GM23338 (cell line): ENCODE results near the gene ANKRD23. TPM values are rescaled to one million over a fixed set of nuclear protein-coding genes. Genes with fewer than 3 reads are reported as not detected.

ENCODE experiments used
- ATAC-seq: fragments of 200-7000 bp; cut with Tn5 transposase; 3 replicates; pipeline ENCODE4 v1.9.1; 2020
- DNase-seq: peaks from one replicate; pipeline ENCODE4 v3.0.0-alpha.2; 2015; ENCODE audit warnings: low spot score
- H2AFZ ChIP-seq: fragments of 200-600 bp; sonication (generic); 2 replicates; pipeline ENCODE4 v1.8.0; 2016; ENCODE audit warnings: antibody characterized with exemption, mild to moderate bottlenecking, moderate library complexity
- H3F3A ChIP-seq: fragments of 200-600 bp; sonication (generic); replicated peaks from 2 replicates; pipeline ENCODE4 v1.8.0; 2017; ENCODE audit warnings: antibody characterized with exemption, mixed run types, low read depth
- H3K27ac ChIP-seq: fragments of 200-600 bp; sonication (generic); 2 replicates; pipeline ENCODE4 v1.6.1; 2016; ENCODE audit warnings: low read depth
- H3K27me3 ChIP-seq: fragments of 200-600 bp; sonication (generic); 2 replicates; pipeline ENCODE4 v1.8.0; 2016; ENCODE audit warnings: mild to moderate bottlenecking, mixed run types, moderate library complexity; ENCODE audit not compliant: insufficient read depth
- H3K36me3 ChIP-seq: fragments of 200-600 bp; sonication (generic); 2 replicates; pipeline ENCODE4 v1.8.0; 2016; ENCODE audit warnings: mild to moderate bottlenecking; ENCODE audit not compliant: insufficient read depth
- H3K4me1 ChIP-seq: fragments of 200-600 bp; sonication (generic); 2 replicates; pipeline ENCODE4 v1.8.0; 2016; ENCODE audit warnings: mild to moderate bottlenecking, moderate library complexity; ENCODE audit not compliant: insufficient read depth
- H3K4me2 ChIP-seq: fragments of 200-600 bp; sonication (generic); 2 replicates; pipeline ENCODE4 v1.7.1; 2017; ENCODE audit warnings: mixed run types
- H3K4me3 ChIP-seq: fragments of 200-600 bp; sonication (generic); 2 replicates; pipeline ENCODE4 v1.6.1; 2016; ENCODE audit warnings: mixed run types
- H3K79me2 ChIP-seq: fragments of 200-600 bp; sonication (generic); replicated peaks from 2 replicates; pipeline ENCODE4 v1.8.0; 2017; ENCODE audit warnings: mild to moderate bottlenecking; ENCODE audit not compliant: insufficient read depth
- H3K9me2 ChIP-seq: fragments of 200-600 bp; sonication (generic); 2 replicates; pipeline ENCODE4 v1.8.0; 2017; ENCODE audit not compliant: insufficient read depth
- H4K20me1 ChIP-seq: fragments of 200-600 bp; sonication (generic); replicated peaks from 2 replicates; pipeline ENCODE4 v1.8.0; 2017; ENCODE audit warnings: mild to moderate bottlenecking; ENCODE audit not compliant: insufficient read depth
- H3K27ac Mint-ChIP-seq: 2 replicates; pipeline ENCODE4 v1.8.0; 2020; ENCODE audit warnings: inconsistent platforms, mild to moderate bottlenecking, moderate library complexity, mixed read lengths
- H3K27me3 Mint-ChIP-seq: 3 replicates; pipeline ENCODE4 v1.8.0; 2022; ENCODE audit warnings: low read depth, mild to moderate bottlenecking, moderate library complexity, mixed read lengths, inconsistent platforms; ENCODE audit not compliant: insufficient read depth, poor library complexity
- H3K36me3 Mint-ChIP-seq: 3 replicates; pipeline ENCODE4 v1.8.0; 2021; ENCODE audit warnings: low read depth, mild to moderate bottlenecking, inconsistent platforms, moderate library complexity, mixed read lengths
- H3K4me1 Mint-ChIP-seq: 3 replicates; pipeline ENCODE4 v1.8.0; 2020; ENCODE audit warnings: mild to moderate bottlenecking, inconsistent platforms, mixed read lengths
- H3K4me3 Mint-ChIP-seq: 3 replicates; pipeline ENCODE4 v1.8.0; 2021; ENCODE audit warnings: moderate library complexity, mild to moderate bottlenecking, inconsistent platforms, mixed read lengths
- H3K9me3 Mint-ChIP-seq: 3 replicates; pipeline ENCODE4 v1.8.0; 2020; ENCODE audit warnings: moderate library complexity, mild to moderate bottlenecking, inconsistent platforms, mixed read lengths
- CREB1 ChIP-seq: fragments of 250-450 bp; sonication (Bioruptor Pico); IDR thresholded peaks from 2 replicates; pipeline ENCODE4 v1.5.0; 2020; ENCODE audit warnings: low read depth, mild to moderate bottlenecking, moderate library complexity
- EZH2 ChIP-seq: fragments of 200-600 bp; sonication (generic); IDR thresholded peaks from one replicate; pipeline ENCODE4 v1.8.0; 2017; ENCODE audit warnings: antibody characterized with exemption, mild to moderate bottlenecking, low read depth; ENCODE audit not compliant: unreplicated experiment
- EZH2phosphoT487 ChIP-seq: fragments of 200-600 bp; sonication (generic); IDR thresholded peaks from one replicate; pipeline ENCODE4 v1.8.1; 2018; ENCODE audit warnings: antibody characterized with exemption; ENCODE audit not compliant: unreplicated experiment
- JUNB ChIP-seq: IDR thresholded peaks from one replicate; pipeline ENCODE4 v1.6.1; 2016; ENCODE audit warnings: antibody characterized with exemption; ENCODE audit not compliant: unreplicated experiment
- NANOG ChIP-seq: IDR thresholded peaks from 2 replicates; pipeline ENCODE4 v1.6.1; 2016; ENCODE audit warnings: antibody characterized with exemption, borderline replicate concordance
- POLR2AphosphoS5 ChIP-seq: IDR thresholded peaks from 2 replicates; pipeline ENCODE4 v1.6.1; 2016; ENCODE audit warnings: antibody characterized with exemption, low read depth
- STAT1 ChIP-seq: IDR thresholded peaks from one replicate; pipeline ENCODE4 v1.6.1; 2016; ENCODE audit warnings: antibody characterized with exemption; ENCODE audit not compliant: unreplicated experiment
- ZNF114 ChIP-seq: fragments of 250-450 bp; sonication (Bioruptor Pico); IDR thresholded peaks from 2 replicates; pipeline ENCODE4 v1.5.0; 2020; ENCODE audit warnings: mild to moderate bottlenecking, moderate library complexity
- ZNF331 ChIP-seq: fragments of 250-450 bp; sonication (Bioruptor Pico); IDR thresholded peaks from 2 replicates; pipeline ENCODE4 v1.5.0; 2020; ENCODE audit warnings: low read depth, mild to moderate bottlenecking, moderate library complexity
- polyA plus RNA-seq: library from polyadenylated mRNA; unstranded; fragments of >200 nt; fragmentation: Nextera tagmentation; extraction: Ambion mirVana; gene quantifications from 2 replicates; pipeline ENCODE4 v1.2.1, GENCODE V29; 2016
- total RNA-seq: library from RNA; depleted of rRNA; stranded (reverse); fragments of >200 nt; shearing (Covaris generic); gene quantifications from 2 replicates; pipeline ENCODE4 v1.2.3, GENCODE V29; 2014
- TF ChIP-seq, protein P1 (sequence below): IDR thresholded peaks from one replicate; pipeline ENCODE4 v1.6.1; 2018; ENCODE audit warnings: antibody characterized with exemption; ENCODE audit not compliant: unreplicated experiment
- TF ChIP-seq, protein P2 (sequence below), 2 experiments: fragments of 200-600 bp in 1 of 2; sonication (generic) in 1 of 2; conservative IDR thresholded peaks; 2 replicates each; pipeline versions ENCODE4 v1.5.1 to v1.6.1; 2016 to 2017; ENCODE audit warnings: antibody characterized with exemption in 2 of 2, low read depth in 2 of 2, mild to moderate bottlenecking in 2 of 2, moderate library complexity in 1 of 2
- TF ChIP-seq, protein P3 (sequence below): fragments of 250-450 bp; sonication (Bioruptor Pico); IDR thresholded peaks from 2 replicates; pipeline ENCODE4 v1.5.0; 2020; ENCODE audit warnings: mild to moderate bottlenecking, moderate library complexity
- TF ChIP-seq, protein P4 (sequence below): IDR thresholded peaks from 2 replicates; pipeline ENCODE4 v1.6.1; 2016; ENCODE audit warnings: antibody characterized with exemption

ANKRD23 gene
- total and polyA plus RNA-seq, 2 experiments from 2014 or later = 4.0 to 5.0 TPM

DNA sequence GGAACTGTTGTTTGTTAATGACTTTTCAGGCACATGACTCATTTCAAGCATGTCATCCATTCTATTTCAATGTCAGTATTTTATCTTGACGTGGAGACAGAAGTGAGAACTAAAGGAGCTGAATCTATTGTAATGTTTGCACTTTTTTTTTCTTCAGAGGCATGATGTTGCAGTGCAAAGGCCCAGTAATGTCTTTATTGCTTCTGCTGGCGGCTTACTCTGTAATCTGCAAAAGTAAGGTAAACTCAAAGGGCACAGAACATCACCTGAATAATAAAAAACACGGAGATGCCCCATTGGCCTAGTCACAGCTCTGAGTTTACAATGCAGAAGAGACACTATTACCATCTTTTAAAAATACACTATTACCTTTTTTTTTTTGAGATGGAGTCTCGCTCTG, 30.2 kb downstream of the ANKRD23 start:
- H3K4me3 Mint-ChIP-seq = no peak overlapping the region
- Histone ChIP-seq H3K4me3 (no peak overlapping the region), H3F3A (peaks cover 6% of the 10 kb centered on the region; the same call in 1 of the 2 replicates), H3K27ac (no peak overlapping the region), H3K9me2 (no peaks in the 10 kb centered on the region), H3K79me2 (peaks cover 17% of the 10 kb centered on the region), H3K36me3 (no peaks in the 10 kb centered on the region), H3K4me2 (no peak overlapping the region), H4K20me1 (peaks cover 14% of the 10 kb centered on the region), H3K27me3 (no peaks in the 10 kb centered on the region), H2AFZ (no peak overlapping the region), H3K4me1 (peaks cover 19% of the 10 kb centered on the region)
- ATAC-seq = no peak
- TF ChIP-seq, protein P1, sequence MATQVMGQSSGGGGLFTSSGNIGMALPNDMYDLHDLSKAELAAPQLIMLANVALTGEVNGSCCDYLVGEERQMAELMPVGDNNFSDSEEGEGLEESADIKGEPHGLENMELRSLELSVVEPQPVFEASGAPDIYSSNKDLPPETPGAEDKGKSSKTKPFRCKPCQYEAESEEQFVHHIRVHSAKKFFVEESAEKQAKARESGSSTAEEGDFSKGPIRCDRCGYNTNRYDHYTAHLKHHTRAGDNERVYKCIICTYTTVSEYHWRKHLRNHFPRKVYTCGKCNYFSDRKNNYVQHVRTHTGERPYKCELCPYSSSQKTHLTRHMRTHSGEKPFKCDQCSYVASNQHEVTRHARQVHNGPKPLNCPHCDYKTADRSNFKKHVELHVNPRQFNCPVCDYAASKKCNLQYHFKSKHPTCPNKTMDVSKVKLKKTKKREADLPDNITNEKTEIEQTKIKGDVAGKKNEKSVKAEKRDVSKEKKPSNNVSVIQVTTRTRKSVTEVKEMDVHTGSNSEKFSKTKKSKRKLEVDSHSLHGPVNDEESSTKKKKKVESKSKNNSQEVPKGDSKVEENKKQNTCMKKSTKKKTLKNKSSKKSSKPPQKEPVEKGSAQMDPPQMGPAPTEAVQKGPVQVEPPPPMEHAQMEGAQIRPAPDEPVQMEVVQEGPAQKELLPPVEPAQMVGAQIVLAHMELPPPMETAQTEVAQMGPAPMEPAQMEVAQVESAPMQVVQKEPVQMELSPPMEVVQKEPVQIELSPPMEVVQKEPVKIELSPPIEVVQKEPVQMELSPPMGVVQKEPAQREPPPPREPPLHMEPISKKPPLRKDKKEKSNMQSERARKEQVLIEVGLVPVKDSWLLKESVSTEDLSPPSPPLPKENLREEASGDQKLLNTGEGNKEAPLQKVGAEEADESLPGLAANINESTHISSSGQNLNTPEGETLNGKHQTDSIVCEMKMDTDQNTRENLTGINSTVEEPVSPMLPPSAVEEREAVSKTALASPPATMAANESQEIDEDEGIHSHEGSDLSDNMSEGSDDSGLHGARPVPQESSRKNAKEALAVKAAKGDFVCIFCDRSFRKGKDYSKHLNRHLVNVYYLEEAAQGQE = no peak
- TF ChIP-seq STAT1 (no peak), CREB1 (CRISPR knock-in tag) (no peak), EZH2phosphoT487 (no peak), POLR2AphosphoS5 (no peak), EZH2 (no peak), ZNF114 (CRISPR knock-in tag) (no peak), NANOG (no peak), JUNB (no peak), ZNF331 (CRISPR knock-in tag) (no peak)
- TF ChIP-seq, protein P2, sequence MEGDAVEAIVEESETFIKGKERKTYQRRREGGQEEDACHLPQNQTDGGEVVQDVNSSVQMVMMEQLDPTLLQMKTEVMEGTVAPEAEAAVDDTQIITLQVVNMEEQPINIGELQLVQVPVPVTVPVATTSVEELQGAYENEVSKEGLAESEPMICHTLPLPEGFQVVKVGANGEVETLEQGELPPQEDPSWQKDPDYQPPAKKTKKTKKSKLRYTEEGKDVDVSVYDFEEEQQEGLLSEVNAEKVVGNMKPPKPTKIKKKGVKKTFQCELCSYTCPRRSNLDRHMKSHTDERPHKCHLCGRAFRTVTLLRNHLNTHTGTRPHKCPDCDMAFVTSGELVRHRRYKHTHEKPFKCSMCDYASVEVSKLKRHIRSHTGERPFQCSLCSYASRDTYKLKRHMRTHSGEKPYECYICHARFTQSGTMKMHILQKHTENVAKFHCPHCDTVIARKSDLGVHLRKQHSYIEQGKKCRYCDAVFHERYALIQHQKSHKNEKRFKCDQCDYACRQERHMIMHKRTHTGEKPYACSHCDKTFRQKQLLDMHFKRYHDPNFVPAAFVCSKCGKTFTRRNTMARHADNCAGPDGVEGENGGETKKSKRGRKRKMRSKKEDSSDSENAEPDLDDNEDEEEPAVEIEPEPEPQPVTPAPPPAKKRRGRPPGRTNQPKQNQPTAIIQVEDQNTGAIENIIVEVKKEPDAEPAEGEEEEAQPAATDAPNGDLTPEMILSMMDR (conservative IDR thresholded peaks at IDR 0.05; ENCODE audit: low read depth in 2 of 2) = no peak
- TF ChIP-seq, protein P3, sequence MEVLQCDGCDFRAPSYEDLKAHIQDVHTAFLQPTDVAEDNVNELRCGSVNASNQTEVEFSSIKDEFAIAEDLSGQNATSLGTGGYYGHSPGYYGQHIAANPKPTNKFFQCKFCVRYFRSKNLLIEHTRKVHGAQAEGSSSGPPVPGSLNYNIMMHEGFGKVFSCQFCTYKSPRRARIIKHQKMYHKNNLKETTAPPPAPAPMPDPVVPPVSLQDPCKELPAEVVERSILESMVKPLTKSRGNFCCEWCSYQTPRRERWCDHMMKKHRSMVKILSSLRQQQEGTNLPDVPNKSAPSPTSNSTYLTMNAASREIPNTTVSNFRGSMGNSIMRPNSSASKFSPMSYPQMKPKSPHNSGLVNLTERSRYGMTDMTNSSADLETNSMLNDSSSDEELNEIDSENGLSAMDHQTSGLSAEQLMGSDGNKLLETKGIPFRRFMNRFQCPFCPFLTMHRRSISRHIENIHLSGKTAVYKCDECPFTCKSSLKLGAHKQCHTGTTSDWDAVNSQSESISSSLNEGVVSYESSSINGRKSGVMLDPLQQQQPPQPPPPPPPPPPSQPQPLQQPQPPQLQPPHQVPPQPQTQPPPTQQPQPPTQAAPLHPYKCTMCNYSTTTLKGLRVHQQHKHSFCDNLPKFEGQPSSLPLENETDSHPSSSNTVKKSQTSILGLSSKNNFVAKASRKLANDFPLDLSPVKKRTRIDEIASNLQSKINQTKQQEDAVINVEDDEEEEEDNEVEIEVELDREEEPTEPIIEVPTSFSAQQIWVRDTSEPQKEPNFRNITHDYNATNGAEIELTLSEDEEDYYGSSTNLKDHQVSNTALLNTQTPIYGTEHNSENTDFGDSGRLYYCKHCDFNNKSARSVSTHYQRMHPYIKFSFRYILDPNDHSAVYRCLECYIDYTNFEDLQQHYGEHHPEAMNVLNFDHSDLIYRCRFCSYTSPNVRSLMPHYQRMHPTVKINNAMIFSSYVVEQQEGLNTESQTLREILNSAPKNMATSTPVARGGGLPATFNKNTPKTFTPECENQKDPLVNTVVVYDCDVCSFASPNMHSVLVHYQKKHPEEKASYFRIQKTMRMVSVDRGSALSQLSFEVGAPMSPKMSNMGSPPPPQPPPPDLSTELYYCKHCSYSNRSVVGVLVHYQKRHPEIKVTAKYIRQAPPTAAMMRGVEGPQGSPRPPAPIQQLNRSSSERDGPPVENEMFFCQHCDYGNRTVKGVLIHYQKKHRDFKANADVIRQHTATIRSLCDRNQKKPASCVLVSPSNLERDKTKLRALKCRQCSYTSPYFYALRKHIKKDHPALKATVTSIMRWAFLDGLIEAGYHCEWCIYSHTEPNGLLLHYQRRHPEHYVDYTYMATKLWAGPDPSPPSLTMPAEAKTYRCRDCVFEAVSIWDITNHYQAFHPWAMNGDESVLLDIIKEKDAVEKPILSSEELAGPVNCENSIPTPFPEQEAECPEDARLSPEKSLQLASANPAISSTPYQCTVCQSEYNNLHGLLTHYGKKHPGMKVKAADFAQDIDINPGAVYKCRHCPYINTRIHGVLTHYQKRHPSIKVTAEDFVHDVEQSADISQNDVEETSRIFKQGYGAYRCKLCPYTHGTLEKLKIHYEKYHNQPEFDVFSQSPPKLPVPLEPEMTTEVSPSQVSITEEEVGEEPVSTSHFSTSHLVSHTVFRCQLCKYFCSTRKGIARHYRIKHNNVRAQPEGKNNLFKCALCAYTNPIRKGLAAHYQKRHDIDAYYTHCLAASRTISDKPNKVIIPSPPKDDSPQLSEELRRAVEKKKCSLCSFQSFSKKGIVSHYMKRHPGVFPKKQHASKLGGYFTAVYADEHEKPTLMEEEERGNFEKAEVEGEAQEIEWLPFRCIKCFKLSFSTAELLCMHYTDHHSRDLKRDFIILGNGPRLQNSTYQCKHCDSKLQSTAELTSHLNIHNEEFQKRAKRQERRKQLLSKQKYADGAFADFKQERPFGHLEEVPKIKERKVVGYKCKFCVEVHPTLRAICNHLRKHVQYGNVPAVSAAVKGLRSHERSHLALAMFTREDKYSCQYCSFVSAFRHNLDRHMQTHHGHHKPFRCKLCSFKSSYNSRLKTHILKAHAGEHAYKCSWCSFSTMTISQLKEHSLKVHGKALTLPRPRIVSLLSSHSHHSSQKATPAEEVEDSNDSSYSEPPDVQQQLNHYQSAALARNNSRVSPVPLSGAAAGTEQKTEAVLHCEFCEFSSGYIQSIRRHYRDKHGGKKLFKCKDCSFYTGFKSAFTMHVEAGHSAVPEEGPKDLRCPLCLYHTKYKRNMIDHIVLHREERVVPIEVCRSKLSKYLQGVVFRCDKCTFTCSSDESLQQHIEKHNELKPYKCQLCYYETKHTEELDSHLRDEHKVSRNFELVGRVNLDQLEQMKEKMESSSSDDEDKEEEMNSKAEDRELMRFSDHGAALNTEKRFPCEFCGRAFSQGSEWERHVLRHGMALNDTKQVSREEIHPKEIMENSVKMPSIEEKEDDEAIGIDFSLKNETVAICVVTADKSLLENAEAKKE (CRISPR knock-in tag) = no peak
- TF ChIP-seq, protein P4, sequence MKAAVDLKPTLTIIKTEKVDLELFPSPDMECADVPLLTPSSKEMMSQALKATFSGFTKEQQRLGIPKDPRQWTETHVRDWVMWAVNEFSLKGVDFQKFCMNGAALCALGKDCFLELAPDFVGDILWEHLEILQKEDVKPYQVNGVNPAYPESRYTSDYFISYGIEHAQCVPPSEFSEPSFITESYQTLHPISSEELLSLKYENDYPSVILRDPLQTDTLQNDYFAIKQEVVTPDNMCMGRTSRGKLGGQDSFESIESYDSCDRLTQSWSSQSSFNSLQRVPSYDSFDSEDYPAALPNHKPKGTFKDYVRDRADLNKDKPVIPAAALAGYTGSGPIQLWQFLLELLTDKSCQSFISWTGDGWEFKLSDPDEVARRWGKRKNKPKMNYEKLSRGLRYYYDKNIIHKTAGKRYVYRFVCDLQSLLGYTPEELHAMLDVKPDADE = no peak
- no peak overlapping the region for H3K27ac Mint-ChIP-seq
- no peaks in the 10 kb centered on the region for H3K9me3 Mint-ChIP-seq
- H3K36me3 Mint-ChIP-seq = peaks cover 11% of the 10 kb centered on the region
- H3K27me3 Mint-ChIP-seq = peaks cover 14% of the 10 kb centered on the region
- H3K4me1 Mint-ChIP-seq = peaks cover 13% of the 10 kb centered on the region
- no peak for DNase-seq
